T-helper 22 cell (primary cell): Measurements from ENCODE around the gene RGPD8.
A peak's percentile ranks its signal among the peaks of the same experiment; 100 is the strongest.
"Not testable (repeated sequence)": the region's sequence is repeated elsewhere in the genome, so short reads cannot be mapped to it uniquely, and the experiment has no call there.

Source experiments
- DNase-seq: peaks from one replicate; pipeline ENCODE4 v3.0.0-alpha.2; 2020; ENCODE audit warnings: low read depth

The RGPD8 gene

DNA sequence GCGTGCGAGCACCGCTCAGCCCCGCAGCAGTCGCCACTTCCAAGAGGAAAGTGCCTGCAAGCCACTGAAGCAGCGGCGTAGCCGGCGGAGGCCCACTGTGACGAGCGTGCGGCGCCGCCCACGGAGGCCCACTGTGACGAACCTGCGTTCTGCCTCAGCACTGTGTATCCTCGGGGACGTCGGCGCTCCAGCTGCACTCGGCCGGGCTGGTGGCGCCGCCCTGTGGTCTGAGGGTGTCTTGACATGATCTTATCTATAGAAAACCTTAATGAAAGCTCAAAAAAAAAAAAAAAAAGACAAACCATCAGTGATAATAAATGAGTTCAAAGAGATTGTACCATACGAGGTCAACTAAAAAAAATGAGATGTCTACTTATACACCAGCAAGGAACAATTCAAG lies at the start of gene RGPD8:
RGPD8 (minus strand) TSS at position 166 of the 400 bp plus-strand sequence. CDS start 192 bp downstream, outside the sequence.
- peak; percentile 82 for DNase-seq

DNA sequence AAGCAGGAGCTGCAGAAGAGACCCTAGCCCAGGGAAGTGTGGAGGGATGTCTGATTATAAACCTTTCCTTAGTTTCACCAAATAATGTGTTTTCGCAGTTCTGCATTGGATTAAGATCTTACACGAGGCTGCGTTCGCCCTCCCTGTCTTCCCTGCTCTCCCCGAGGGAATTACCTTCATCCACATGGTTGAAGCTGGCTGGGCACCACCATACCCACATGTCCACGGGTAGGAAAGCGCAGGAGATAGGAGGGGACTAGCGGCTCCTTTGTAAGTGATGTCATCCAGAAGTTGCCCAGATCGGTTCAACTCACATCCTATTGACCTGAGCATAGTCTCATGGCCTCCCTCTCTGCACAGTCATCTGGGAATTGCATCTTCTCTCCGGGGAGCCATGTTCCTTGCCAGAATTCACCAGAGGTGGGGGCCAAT lies 49.6 kb upstream of the RGPD8 start:
- no peak for DNase-seq

DNA sequence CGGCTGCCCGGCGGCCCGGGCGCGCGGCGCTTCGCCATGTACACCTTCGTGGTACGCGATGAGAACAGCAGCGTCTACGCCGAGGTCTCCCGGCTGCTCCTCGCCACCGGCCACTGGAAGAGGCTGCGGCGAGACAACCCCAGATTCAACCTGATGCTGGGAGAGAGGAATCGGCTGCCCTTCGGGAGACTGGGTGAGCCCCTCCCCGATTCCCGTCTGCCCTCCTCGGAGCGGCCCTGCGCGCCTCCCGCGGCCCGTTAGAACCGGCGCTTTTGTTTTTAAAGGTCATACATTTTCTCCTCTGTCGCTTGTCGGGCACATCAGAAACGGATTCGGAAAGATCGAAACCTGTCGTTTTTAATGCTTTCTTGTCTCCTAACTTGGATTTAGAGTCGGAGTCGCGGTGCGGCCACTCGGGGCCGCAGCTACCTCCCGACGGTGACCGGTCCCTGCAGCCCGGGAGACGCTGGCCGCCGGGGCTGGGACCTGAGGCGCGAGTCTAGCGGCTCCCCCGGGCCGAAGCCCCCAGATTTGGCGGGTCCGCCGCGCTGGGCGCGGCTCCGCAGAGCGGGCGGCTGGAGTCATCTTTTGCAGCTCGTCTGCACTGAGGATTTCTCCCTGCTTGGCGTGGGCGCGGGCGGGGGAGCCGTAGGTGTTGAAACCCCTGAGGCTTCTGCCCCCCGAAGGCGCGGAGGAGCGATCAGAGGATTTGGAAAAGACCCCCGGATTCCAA lies 49.0 kb upstream of the RGPD8 start:
- DNase-seq, result no peak

DNA sequence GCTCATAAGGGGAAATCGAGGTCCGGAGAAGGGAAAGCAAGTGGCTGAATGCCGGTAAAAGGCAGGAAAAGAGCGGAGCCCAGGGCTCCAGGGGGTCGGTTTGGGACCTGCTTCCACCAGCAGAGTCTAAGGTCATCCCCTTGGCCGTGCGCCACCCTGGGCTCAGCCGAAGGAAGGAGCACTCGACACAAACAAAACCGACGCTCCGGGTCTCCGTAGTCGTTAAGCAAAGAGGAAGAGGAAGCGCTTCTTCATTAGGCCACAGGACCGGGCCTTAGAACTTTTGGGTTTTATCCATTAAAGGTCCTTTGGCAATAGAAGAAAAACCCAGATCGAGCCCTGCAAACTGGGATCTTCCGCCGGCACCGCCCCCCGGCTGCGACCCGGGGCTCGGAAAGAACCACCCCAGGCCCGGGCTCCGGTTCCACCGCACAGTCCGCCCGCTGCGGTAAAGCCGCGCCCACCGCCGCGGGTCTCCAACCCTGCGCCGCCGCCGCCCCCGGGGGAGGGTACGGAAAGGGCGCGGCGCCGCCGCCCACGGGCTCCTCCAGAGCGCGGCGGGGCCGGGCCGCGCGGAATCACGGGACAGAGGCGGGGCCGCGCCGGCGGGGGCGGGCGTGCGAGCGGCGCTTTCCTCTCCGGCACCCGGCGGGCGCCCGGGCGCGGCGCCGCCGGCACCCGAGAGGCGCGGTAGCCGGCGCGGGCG lies 48.2 kb upstream of the RGPD8 start, which contains the start of gene TTL:
TTL (plus strand) TSS at position 629 of the 706 bp plus-strand sequence. CDS start 189 bp downstream, outside the sequence.
- peak; percentile 73 for DNase-seq

DNA sequence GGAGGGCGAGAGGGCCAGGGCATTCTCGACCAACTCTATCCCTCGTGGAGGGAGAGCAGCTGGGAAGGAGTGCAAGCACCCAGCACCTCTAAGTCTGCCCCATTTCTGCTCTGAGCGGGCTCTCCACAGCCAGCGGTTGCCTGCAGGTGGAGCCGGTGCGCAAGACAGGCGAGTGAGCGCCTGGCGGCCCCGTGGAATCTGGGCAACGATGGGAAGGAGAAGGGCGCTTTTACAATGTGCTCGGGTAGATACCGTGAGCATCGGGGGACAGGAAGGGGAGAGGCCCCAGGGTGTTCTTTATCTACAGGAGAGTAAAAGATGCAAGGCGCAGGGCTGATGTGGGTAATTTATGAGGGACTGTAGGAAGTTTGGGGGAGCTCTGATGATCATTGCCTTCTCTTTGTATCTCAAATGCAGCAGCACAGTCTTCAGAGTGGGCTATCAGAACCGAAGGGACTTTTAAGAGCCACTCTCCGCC lies 47.6 kb upstream of the RGPD8 start:
- peak; percentile 64 for DNase-seq

DNA sequence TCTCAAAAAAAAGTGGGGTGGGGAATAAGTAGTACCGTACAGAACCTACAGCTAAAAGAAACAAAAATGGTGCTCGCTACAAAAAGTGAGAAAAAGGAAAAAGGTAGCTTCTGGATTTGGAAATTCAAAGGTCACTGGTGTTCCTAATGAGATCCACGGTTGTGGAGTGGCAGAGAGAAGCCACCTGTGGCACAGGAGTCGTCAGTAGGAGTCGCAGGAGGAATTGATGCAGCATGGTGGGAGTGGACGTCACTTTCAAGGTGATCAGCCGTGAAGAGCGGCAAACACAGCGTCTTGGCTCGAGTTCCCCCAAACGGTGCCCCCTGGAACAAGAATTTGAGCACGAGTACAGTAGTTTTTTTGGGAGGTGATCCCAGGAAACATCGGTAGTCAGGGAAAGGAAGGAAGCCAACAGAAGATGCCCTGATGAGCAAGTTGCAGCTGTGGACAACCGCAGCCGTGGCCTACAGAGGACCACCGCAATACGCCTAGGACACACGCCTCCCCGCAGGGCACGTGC lies 47.1 kb upstream of the RGPD8 start:
- no peak for DNase-seq

GRCh38 chr2:112476434-112476833 lies 43.0 kb upstream of the RGPD8 start:
- no peak for DNase-seq

GRCh38 chr2:112474844-112475486 lies 41.5 kb upstream of the RGPD8 start:
- DNase-seq, result no peak

DNA sequence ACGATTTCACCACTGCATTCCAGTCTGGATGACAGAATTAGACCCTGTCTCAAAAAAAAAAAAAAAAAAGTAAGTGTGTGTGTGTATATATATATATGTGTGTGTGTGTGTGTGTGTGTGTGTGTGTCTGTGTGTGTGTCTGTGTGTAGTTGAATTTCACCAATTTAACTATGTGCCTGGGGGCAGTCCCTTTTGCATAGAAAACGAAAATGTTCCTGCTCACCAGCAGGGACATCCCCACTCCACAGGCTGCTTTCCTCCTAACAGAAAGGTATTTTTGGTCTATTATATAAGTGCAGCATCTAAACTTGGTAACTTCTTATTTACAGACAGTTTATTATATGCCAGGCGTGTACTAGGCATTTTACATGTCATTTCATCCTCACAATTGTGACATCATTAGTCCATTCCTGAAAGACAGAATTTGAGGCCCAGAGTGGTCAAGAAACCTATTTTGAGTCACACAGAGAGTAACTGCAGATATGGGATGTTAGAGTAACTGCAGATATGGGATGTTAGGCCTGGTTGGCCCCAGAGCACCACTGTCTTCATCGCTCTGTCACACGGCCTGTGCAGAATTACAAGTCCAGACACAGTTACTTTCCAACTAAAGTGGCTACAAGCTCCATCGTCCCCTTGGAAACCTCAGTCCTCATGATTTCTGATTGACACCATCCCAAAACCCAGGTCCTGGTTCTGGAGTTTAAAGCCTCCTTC lies 39.3 kb upstream of the RGPD8 start:
- DNase-seq, result no peak

DNA sequence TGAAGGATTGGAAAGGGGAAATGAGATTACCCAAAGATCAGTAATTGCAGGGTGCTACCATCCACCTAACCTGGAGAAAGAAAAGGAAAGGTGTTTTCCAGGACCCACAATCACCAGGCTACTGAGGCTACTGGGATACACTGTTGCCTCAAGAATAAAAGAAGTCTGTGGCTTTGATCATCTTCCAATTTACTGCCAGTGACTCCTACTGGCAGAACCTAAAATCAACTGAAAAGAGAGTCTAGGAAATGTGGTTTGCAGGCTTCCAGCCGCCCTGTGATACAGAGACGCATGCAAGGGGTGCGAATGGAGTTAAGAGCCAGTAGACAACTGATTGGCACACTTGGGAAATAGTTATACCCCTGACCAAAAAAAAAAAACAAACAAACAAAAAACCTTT lies 31.9 kb upstream of the RGPD8 start:
- no peak for DNase-seq

- DNase-seq, result no peak
Measured at GRCh38 chr2:112463256-112463655, 29.8 kb upstream of the RGPD8 start.

DNA sequence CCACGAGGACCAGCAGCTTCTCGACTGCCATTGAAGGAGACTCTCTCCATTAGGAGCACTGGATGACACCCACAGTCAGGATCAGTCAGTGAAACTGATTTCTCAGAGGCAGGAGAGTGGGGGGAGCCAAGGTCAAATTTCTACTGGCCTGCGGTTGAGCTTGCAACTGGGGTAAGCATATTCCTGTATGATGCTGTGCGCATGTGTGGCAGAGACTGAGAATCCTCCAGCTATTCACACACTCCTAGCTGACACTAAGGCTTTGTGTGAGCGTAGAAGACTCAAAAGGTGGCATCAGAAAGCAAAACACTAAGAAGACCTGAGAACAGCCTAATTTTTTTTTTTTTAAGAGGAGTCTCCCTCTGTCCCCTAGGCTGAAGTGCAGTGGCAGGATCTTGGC lies 28.7 kb upstream of the RGPD8 start:
- DNase-seq, result no peak

- DNase-seq, result no peak
Measured at GRCh38 chr2:112459372-112459771, 25.9 kb upstream of the RGPD8 start.

DNA sequence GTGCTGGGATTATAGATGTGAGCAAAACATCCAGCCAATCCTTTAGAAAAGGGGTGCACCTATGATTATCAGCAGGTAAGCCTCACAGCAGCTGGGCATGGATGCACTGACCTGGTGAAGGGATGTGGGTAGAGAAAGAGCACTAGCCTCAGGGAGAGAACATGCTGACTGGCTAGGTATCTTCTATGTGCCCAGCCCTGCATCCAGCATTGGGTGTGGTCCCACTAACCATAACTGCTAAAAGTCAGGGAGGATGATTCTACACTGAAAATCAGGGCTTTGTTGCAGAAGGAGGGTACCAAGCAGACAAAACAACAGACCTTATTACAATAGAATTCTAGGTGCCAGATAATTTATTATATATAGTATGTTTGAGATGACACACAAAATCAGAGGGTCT lies 21.1 kb upstream of the RGPD8 start:
- no peak for DNase-seq

DNA sequence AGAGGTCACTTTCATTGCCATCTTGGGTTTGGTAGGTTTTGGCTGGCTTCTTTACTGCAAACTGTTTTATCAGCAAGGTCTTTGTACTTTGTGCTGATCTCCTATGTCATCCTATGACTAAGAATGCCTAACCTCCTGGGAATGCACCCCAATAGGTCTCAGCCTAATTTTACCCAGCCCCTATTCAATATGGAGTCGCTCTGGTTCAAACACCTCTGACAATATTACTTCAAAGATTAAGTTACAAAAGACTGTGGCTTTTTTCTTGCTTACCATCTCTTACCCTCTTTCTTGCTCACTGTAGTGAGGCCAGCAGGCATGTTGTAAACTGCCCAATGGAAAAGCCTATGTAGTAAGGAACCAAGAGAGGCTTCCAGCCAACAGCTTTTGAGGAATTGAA lies 17.9 kb upstream of the RGPD8 start:
- no peak for DNase-seq

DNA sequence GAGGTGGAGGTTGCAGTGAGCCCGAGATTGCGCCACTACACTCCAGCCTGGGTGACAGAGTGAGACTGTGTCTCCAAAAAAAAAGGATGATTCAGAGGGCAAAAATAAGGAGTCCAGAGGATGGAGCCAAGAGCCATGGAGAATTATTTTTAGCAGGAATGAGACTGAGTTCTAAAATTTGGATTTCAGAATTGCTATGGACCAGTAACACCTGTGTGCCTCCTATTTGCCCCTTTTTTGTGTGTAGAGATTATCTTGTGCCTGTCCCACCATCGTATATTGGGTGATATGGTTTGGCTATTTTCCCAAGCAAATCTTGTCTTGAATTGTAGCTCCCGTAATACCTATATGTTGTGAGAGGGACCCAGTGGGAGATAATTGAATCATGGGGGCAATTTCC lies 16.4 kb upstream of the RGPD8 start:
- no peak for DNase-seq

DNA sequence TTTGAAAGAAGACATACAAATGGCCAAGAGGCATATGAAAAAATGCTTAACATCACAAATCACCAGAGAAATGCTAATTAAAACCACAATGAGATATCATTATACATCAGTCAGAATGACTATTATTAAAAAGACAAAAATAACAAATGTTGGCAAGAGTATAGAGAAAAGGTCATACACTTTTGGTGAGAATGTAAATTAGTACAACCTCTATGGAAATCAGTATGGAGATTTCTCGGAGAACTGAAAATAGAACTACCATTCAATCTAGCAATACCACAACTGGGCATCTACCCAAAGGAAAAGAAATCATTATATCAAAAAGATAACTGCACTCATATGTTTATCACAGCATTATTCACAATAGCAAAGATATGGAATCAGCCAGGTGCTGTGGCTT lies 10.8 kb upstream of the RGPD8 start:
- DNase-seq, result not testable (repeated sequence)

DNA sequence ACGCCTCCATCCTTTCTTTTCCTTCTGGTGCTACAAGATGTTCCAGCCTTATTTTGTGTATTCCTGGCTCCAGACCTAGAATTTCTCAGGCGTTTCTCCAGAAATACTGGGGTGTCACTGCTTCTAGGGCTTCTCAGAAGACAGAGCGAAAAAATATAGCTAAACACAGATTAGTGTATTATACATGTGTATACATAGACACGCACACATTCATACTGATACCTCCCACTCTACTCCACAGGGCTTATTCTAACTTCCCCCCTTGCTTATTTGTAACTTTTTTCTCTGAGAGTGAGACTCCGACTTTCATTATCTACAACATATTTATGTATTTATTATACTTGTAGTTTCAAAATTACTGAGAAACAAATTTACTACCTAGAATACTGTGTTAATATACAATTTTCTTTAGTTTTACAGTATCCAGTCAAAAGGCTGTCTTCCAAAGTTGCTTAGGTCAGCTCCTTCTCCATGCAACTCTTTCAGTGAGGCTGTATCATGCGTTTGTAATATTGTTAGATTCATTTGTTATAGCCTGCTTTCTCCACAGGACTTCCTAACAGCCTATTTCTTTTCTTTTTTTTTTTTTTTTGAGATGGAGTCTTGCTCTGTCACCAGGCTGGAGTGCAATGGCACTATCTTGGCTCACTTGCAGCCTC lies 5.3 kb upstream of the RGPD8 start:
- not testable (repeated sequence) for DNase-seq

DNA sequence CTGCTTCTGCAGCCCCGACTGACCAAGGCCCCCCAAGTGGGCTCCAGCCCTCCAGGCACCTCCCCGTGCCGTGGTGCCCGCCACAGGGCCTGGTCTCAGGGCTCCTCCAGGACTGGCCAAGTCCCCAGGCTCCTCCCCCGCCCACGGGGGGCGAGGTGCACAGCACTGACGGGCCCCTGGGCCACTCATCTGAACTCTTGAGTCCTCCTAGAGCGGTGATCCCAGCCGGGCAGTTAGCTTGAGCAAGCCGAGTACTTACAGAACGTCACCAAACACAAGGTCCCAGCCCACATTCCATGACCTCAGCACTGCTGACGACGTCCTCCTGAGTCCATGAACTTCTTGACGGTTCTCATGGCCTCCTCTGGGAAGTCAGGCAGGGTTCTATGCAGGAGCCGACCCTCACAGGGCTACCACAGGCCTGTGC lies 4.0 kb upstream of the RGPD8 start:
- DNase-seq, result not testable (repeated sequence)

- DNase-seq, result not testable (repeated sequence)
Measured at GRCh38 chr2:112436993-112437392, 3.5 kb upstream of the RGPD8 start.

GRCh38 chr2:112435716-112436431 lies 2.4 kb upstream of the RGPD8 start:
- not testable (repeated sequence) for DNase-seq
